ENCODE results near the gene CCDC158. TPM values are rescaled to one million over a fixed set of nuclear protein-coding genes. Genes with fewer than 3 reads are reported as not detected.

The CCDC158 gene
- polyA plus RNA-seq, 2 of the 4 experiments (the other 2 are of a cell fraction), result 0.06 TPM; not detected in 1

- DNase-seq (ENCODE audit: low read depth in 1 of 2, low spot score in 1 of 2), result no peak
- Histone ChIP-seq H3K4me2 (no peak overlapping the region), H3K4me1 (no peaks in the 10 kb centered on the region), H3K27ac (no peak overlapping the region), H3K9me3 (no peaks in the 10 kb centered on the region), H3K4me3 (no peak overlapping the region)
- 56% methylated on average over 3 of the region's 3 CpGs for WGBS (ENCODE audit: missing lambda C conversion rate)
- POLR2A ChIA-PET, result no interaction called here
- CTCF ChIA-PET, result no interaction called here
- no peak for TF ChIP-seq MAX (IDR thresholded peaks at IDR 0.05)
- no peak for TF ChIP-seq MAFK (IDR thresholded peaks at IDR 0.05; ENCODE audit: partially characterized antibody)
- TF ChIP-seq ZC3H11A (IDR thresholded peaks at IDR 0.05), result no peak
- no peak for TF ChIP-seq NR3C1 (IDR thresholded peaks at IDR 0.05)
- TF ChIP-seq PBX3 (IDR thresholded peaks at IDR 0.05), result no peak
- no peak for TF ChIP-seq JUN (IDR thresholded peaks at IDR 0.05)
- no peak for TF ChIP-seq TP53 (CRISPR knock-in tag; IDR thresholded peaks at IDR 0.05)
- TF ChIP-seq USF2 (IDR thresholded peaks at IDR 0.05), result no peak
- TF ChIP-seq HES2 (IDR thresholded peaks at IDR 0.05), result no peak
- TF ChIP-seq MAZ (IDR thresholded peaks at IDR 0.05; ENCODE audit: borderline replicate concordance, low read depth, low read length), result no peak
- no peak for ATAC-seq
- no peak for FAIRE-seq
Measured at GRCh38 chr4:76410636-76411035, 10.3 kb downstream of the CCDC158 start.

- ATAC-seq (no peak), DNase-seq (ENCODE audit: low read depth in 1 of 2, low spot score in 1 of 2) (no peak), FAIRE-seq (no peak)
- Histone ChIP-seq H3K4me2 (no peak overlapping the region), H3K4me1 (no peaks in the 10 kb centered on the region), H3K9me3 (no peaks in the 10 kb centered on the region), H3K27ac (no peak overlapping the region), H3K4me3 (no peak overlapping the region)
- POLR2A ChIA-PET, result no interaction called here
- CTCF ChIA-PET, result no interaction called here
- TF ChIP-seq NFE2L2 (conservative IDR thresholded peaks at IDR 0.05; ENCODE audit: low read length), result no peak
- no peak for TF ChIP-seq FOXS1 (CRISPR knock-in tag; IDR thresholded peaks at IDR 0.05)
- TF ChIP-seq RCOR1 (IDR thresholded peaks at IDR 0.05; ENCODE audit: low read depth, low read length), result no peak
- no peak for TF ChIP-seq RFX5 (IDR thresholded peaks at IDR 0.05)
- no peak for TF ChIP-seq HES2 (IDR thresholded peaks at IDR 0.05)
- TF ChIP-seq JUNB (IDR thresholded peaks at IDR 0.05), result no peak
- TF ChIP-seq KDM5A (IDR thresholded peaks at IDR 0.05), result no peak
- TF ChIP-seq JUN (IDR thresholded peaks at IDR 0.05), result no peak
- TF ChIP-seq PBX3 (IDR thresholded peaks at IDR 0.05), result no peak
- TF ChIP-seq MAX (IDR thresholded peaks at IDR 0.05), result no peak
- 47% methylated on average over 5 of the region's 5 CpGs for WGBS (ENCODE audit: missing lambda C conversion rate)
Measured at GRCh38 chr4:76407440-76408119, 13.4 kb downstream of the CCDC158 start.

- ChIA-PET CTCF (no interaction called here), POLR2A (no interaction called here)
- H3K9me3 ChIP-seq, result no peaks in the 10 kb centered on the region
- H3K4me2 ChIP-seq, result no peak overlapping the region
- no peak for TF ChIP-seq MAFK (IDR thresholded peaks at IDR 0.05; ENCODE audit: partially characterized antibody)
- TF ChIP-seq KDM5A (IDR thresholded peaks at IDR 0.05), result no peak
- no peak for TF ChIP-seq USF2 (IDR thresholded peaks at IDR 0.05)
- TF ChIP-seq POLR2AphosphoS2 (conservative IDR thresholded peaks at IDR 0.05; ENCODE audit: low read length), result no peak
- no peak for TF ChIP-seq EHF (CRISPR knock-in tag; IDR thresholded peaks at IDR 0.05)
- TF ChIP-seq BCL3 (IDR thresholded peaks at IDR 0.05), result no peak
- TF ChIP-seq CBX2 (IDR thresholded peaks at IDR 0.05; ENCODE audit: borderline replicate concordance, low read depth), result no peak
- no peak for TF ChIP-seq E2F6 (IDR thresholded peaks at IDR 0.05; ENCODE audit: borderline replicate concordance, low read depth)
- TF ChIP-seq KDM1A (IDR thresholded peaks at IDR 0.05; ENCODE audit: low read depth), result no peak
- TF ChIP-seq HES2 (IDR thresholded peaks at IDR 0.05), result no peak
- TF ChIP-seq MAX (IDR thresholded peaks at IDR 0.05), result no peak
- no peak for TF ChIP-seq ATOH8 (CRISPR knock-in tag; IDR thresholded peaks at IDR 0.05; ENCODE audit: low read depth)
- WGBS (ENCODE audit: missing lambda C conversion rate), result 70% methylated on average over 5 of the region's 5 CpGs
- DNase-seq (ENCODE audit: low read depth in 1 of 2, low spot score in 1 of 2) (no peak), FAIRE-seq (no peak), ATAC-seq (no peak)
- no peaks in the 10 kb centered on the region for H3K4me1 ChIP-seq
- no peak overlapping the region for H3K27ac ChIP-seq
- no peak overlapping the region for H3K4me3 ChIP-seq
Measured at GRCh38 chr4:76406081-76406480, 14.9 kb downstream of the CCDC158 start.

Data from A549 (cell line).